NCI-H510A (cell line): ENCODE data around the gene PPP1R8.
"Not testable (repeated sequence)": the region's sequence is repeated elsewhere in the genome, so short reads cannot be mapped to it uniquely, and the experiment has no call there.

Experiments
- DNase-seq: peaks from one replicate; lab custom pipeline; 2025; lab: John Stamatoyannopoulos, UW

The PPP1R8 gene

GRCh38 chr1:27832762-27833161, 2.2 kb downstream of the PPP1R8 start:
- DNase-seq = no peak

DNA sequence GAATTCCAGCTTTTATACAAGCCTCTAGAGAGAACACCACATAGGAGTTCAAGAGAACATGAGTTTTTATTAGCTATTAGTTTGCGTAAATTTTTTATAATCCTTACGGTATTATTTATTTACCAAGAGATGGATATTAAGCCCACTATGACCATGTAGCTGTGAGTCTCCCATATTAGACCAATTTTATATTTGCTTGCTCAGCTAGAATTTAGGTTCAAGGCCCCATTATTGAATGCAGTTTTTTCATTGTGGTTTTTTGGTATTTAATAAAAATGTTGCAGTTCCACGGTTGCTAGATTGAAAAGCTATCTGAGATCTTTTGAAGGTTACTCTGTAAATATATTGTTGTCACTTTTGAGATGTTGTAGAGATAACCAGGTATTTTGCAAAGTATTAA, 2.9 kb downstream of the PPP1R8 start:
- no peak for DNase-seq

GRCh38 chr1:27835046-27835445, 4.5 kb downstream of the PPP1R8 start:
- DNase-seq = no peak

GRCh38 chr1:27835501-27835900, 4.9 kb downstream of the PPP1R8 start:
- DNase-seq = no peak

DNA sequence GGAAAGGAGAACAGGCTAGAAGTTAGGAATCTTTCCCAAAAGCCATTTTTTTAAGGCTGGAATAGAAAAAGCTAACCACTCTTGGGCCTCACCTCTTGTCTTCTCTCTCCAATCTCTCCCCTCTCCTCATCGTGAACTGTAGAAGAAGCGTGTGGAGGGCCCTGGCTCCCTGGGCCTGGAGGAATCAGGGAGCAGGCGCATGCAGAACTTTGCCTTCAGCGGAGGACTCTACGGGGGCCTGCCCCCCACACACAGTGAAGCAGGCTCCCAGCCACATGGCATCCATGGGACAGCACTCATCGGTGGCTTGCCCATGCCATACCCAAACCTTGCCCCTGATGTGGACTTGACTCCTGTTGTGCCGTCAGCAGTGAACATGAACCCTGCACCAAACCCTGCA, 19.4 kb downstream of the PPP1R8 start:
- DNase-seq = no peak

- DNase-seq = no peak
These were observed 24.5 kb downstream of the PPP1R8 start for GRCh38 chr1:27855085-27855484.

DNA sequence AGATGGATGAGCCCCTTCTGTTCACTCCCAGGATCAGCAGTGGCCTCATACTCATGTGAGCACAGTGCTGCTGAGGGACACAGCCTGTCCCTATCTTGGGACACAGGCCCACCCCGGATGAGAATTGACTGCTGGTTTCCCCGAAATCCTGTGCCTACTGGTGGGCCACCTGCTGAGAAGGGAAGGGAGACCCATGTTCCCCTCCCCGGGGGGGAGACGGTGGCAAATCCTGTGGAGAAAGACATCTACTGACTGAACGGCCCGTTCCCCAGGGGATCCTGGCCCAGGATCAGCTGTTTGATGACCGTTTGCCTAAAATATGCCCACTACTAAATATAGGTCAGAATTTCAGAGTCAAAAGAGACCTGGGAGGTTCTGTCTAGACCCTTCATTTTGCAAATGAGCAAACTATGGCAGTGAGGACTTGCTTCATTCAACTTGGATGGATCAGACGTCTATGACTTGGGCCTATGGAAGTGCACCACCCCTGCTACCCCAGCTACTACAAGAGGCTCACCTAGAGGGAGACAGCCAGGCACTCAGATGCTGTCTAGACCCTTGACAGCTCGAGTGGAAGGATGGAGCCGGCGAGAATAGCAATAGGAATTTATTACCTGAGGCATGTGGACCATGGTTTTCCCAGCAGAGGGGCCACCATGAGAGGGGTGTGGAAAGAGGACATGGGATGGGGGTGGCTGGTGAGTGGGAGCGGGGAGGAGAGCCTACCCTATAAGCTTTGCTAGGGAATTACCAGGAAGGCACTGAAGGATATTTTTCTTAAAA, 26.2 kb downstream of the PPP1R8 start:
- no peak for DNase-seq

DNA sequence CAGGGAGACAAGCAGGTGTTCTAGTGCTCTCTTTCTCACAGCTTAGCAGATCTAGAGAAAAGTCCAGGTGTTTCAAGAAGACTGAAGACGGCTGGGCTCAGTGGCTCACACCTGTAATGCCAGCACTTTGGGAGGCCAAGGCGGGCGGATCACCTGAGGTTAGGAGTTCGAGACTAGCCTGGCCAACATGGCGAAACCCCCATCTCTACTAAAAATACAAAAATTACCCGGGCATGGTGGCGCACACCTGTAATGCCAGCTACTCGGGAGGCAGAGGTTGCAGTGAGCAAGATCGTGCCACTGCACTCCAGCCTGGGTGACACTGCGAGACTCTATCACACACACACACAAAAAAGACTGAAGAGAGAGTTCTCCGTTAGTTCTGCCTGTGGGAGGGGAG, 27.0 kb downstream of the PPP1R8 start:
- not testable (repeated sequence) for DNase-seq

DNA sequence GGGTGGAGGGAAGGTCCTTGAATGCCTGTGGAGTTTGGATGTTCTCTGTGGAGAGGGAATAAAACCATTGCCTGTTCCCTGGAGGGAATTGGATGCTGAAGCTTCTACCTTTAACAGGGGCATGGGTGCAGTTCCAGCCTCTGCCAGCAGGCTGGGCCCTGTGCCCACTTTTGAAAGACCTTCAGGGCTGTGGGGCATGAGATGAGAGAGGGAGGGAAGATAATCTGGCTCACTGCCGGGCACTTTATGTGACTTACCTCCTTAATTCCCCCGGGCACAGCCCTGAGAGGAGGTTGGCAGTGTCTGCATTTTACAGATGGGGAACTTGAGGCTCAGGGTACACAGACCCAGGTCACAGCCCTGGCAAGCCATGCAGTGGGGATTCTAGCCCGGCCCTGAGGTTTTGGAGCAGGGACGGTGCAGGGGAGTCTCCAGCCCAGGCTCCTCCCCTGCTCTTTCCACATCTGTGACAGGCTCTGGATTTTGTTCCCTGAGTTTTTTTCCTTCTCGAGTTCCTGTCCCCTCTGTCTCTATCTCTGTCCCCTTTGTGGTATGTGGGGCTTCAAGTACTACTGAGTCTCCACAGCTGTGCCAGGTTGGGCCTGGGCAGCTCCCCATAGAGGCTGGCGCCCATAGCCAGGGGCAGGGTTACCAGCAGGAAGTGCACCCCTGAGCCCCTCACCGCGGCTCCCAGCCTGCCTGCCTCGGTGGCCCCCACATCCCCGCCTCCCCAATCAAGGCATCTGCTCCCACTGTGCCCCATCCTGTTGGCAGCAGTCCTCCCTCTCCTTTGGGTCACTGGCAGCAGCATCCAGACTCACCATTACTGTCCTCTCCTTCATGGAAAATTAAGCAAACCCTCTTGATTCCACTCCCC, 27.7 kb downstream of the PPP1R8 start:
- peak; percentile 67 for DNase-seq

DNA sequence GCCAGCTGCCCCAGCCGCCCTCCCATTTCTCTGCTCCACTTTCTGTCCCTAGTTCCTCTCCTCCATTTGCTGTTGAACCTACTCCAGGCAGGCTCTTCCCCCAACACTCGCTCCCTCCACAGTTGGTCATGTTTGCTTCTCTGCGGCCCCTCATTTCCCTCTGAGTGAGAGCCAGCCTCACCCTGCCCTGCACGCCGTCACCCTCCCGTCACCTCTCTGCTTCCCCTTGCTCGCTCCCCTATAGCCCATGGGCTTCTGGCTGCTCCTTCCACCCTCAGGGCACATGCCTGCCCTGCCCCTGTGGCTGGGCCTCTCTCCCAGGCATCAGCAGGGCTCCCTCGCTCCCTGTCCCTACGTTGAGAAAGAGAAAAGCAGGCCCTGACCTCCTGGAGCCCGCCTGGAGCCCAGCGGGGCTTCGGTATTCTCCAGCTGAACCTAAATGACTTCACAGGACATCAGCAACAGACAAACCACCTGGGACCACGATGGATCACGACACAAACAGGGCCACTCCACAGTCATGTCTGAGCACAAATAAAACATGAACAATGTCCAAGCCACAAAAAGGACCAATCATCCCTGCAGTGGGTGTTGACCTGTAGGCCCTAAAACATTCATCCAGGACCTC, 28.5 kb downstream of the PPP1R8 start:
- no peak for DNase-seq

DNA sequence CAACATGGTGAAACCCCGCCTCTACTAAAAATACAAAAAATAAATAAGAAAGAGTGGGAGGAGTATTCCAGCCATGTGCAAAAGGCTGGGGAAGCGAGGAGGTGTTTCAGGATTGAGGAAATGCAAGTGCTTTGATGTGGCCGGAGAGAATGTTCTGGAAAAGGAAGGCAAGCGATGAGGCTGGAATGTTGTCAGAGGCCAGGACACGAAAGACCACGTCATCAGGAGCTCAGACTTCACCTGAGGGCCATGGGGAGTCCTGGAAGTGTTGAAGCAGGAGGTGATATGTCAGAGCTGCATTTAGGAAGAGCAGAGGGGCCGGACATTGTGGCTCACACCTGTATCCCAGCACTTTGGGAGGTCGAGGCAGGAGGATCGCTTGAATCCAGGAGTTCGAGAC, 30.9 kb downstream of the PPP1R8 start:
- DNase-seq = no peak

DNA sequence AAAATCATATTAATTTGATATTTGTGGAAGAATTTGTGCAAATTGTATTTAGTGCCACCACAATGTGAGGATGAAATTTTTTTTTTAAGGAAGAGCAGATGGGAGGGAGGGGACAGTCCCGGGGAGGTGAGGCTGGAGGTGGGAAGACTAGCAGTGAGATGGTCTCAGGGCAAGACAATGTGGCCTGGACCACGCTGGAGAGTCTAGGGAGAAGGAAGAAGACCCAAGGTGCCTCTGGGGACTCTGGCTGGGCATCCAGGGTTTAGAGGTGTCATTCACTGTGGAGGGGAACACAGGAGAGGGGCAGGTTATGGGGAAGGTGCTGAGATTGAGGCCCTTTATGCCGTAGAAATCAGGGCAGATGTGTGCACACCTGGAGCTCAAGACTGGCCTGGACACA, 31.4 kb downstream of the PPP1R8 start:
- no peak for DNase-seq

DNA sequence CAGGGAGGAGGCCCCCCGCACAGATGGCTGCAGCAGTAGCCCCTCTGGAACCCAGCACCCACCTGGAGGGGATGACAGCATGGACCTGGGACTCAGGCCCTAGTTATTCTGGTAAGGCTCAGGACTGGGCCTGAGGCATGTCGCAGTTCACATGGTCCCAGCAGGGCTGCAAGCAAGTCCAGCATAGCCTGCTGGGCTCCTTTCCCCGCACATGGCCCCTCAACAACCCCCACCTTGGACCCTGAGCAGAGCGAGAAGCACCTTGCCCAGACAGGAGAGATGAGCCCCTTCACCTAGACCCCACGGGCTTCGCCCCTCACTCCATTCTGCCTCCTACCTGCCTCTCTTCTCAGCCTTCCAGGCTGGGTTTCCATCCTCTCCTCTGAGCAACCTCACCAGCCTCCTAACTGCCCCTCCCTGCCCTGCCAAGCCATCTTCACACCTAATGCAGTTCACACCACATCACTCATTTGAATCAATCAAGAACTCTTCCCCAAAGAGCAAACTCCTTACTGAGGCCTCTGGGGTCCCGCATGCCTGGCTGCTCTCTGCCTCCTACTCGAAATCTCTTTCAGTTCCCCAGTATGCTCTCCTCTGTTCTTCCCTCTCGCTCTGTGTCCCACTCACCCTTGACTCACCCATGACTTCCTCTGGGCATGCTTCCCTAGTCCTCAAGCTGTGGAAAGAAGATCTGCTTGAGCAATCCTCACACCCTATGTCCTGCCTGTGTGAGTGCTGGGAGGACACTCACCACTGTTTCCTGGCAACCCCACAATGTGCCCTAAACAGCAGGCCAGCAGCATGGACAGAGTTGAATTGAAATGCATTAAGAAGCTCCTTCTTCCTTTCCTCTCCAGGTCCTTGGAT, 32.3 kb downstream of the PPP1R8 start:
- no peak for DNase-seq

DNA sequence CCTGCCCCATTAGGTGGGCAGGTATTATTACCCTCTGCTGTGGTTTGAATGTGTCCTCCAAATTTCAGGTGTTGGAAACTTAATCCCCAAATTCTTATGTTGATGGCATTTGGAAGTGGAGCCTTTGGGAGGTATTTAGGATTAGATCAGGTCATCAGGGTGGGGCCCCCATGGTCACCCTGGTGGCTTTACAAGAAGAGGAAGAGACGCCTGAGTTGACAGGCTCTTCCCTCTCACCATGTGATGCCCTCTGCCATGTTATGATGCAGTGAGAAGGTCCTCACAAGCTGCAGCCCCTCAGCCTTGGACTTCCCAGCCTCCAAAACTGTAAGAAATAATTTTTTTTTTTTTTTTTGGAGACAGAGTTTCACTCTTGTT, 32.9 kb downstream of the PPP1R8 start:
- DNase-seq = no peak

GRCh38 chr1:27864264-27864895, 33.8 kb downstream of the PPP1R8 start:
- DNase-seq = no peak

- no peak for DNase-seq
These were observed 35.2 kb downstream of the PPP1R8 start for GRCh38 chr1:27865821-27866220.

DNA sequence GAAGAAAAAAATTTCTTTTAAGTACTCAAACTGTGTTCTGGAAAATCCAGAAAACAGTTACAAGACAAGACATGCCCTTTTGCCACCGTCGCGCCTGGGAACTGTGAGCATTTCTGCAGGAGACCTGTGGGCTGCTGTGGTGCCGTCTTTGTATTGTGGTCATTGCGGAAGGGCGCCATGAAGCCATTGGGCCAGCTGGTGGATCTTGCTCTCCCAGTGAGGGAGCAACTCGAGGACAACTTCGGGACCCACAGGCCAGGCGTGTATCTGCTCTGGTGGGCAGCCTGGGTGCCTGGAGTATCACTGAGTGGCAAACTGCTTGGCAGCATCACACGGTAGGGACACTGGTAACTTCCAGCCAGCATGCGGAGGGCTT, 38.0 kb downstream of the PPP1R8 start:
- no peak for DNase-seq

- DNase-seq = no peak
These were observed 38.5 kb downstream of the PPP1R8 start for GRCh38 chr1:27868932-27869718.

- no peak for DNase-seq
These were observed 39.1 kb downstream of the PPP1R8 start for GRCh38 chr1:27869719-27870085.

GRCh38 chr1:27871076-27871475, 40.5 kb downstream of the PPP1R8 start:
- DNase-seq = not testable (repeated sequence)
